ENCODE results near the gene FER.
"Not testable (repeated sequence)": the region's sequence is repeated elsewhere in the genome, so short reads cannot be mapped to it uniquely, and the experiment has no call there.

Gene FER

DNA sequence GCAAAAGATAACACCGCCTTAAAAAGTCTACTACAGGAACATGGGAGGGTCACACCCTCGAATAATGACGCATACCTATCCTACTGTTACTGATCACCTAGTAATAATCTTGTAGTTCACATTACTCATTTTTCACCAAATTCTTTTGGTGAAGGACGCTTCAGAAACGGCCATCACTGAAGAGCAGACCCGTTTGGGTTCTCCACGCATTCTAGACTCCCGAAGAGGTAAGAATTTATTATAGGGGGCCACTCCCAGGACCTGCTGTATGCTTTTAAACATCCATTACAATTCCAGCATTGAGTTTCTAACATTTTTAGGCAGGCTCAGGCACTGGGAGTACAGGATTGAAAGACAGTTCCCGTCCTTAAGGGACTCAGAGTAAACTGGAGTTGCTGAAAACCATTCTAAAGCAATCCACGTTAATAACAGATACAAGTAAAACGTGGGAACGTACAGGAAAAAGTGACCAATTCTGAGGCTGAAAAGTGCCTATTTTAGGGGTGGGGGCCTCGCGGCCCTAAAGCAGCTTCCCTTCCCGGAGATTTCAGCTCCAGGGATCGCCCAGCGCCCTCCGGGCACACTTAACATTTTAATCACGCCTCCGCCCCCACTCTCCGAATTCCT lies at the start of gene FER:
TSS of gene FER (plus strand) at position 124 of the 627 bp plus-strand sequence. CDS start 50,286 bp downstream, outside the sequence.
- no peaks in the 10 kb centered on the region for H3K36me3 ChIP-seq (ENCODE audit: control insufficient read depth, insufficient read depth, low read length)
- H3K9me3 ChIP-seq (ENCODE audit: control insufficient read depth, insufficient read depth, low read depth, low read length), result no peaks in the 10 kb centered on the region
- H3K9ac ChIP-seq (ENCODE audit: low read length), result peak within 1 kb of the TSS; percentile 96
- peak within 1 kb of the TSS; percentile 80 for H3K4me3 ChIP-seq (ENCODE audit: low read depth, low read length)
- H3K27me3 ChIP-seq (ENCODE audit: control insufficient read depth, insufficient read depth, low read length), result no peaks in the 10 kb centered on the region
- peak within 1 kb of the TSS; percentile 94 for H3K27ac ChIP-seq (ENCODE audit: low read depth, low read length)
- H3K4me1 ChIP-seq (ENCODE audit: control insufficient read depth, insufficient read depth, low read length), result peaks cover 12% of the 10 kb centered on the region

DNA sequence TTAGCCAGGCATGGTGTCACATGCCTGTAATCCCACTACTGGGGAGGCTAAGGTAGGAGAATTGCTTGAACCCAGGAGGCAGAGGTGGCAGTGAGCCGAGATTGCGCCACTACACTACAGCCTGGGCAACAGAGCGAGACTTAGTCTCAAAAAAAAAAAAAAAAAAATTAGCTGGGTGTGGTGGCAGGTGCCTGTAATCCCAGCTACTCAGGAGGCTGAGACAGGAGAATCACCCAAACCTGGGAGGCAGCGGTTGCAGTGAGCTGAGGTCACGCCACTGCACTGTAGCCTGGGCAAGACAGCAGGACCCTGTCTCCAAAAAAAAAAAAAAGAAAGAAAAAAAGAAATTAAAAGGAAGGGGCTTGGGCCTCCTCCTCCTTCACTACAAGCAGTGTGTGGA lies 47.3 kb upstream of the FER start:
- H3K9ac ChIP-seq (ENCODE audit: low read length); H3K36me3 ChIP-seq (ENCODE audit: control insufficient read depth, insufficient read depth, low read length); H3K4me3 ChIP-seq (ENCODE audit: low read depth, low read length); H3K4me1 ChIP-seq (ENCODE audit: control insufficient read depth, insufficient read depth, low read length); H3K9me3 ChIP-seq (ENCODE audit: control insufficient read depth, insufficient read depth, low read depth, low read length); H3K27me3 ChIP-seq (ENCODE audit: control insufficient read depth, insufficient read depth, low read length); H3K27ac ChIP-seq (ENCODE audit: low read depth, low read length): not testable (repeated sequence)

DNA sequence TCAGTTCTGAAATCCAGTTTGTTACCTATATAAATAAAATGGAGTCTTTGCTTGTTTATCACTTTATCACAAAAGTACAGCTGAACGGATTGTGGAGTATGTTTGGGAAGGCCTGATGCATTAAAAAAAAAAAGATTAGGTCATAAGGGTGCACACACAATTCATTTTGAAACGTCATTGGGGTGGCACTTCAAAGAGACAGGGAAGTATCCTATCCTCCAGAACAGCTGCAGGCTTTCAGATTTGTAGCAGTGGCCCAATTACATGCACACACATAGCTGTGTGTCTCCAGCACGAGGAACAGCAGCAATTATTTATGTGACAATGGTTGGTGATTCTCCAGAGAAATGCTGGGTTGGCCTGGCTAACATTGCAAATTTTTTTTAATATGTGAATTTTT lies 46.8 kb upstream of the FER start:
- H3K9ac ChIP-seq (ENCODE audit: low read length), result no peak overlapping the region
- no peaks in the 10 kb centered on the region for H3K36me3 ChIP-seq (ENCODE audit: control insufficient read depth, insufficient read depth, low read length)
- no peaks in the 10 kb centered on the region for H3K27me3 ChIP-seq (ENCODE audit: control insufficient read depth, insufficient read depth, low read length)
- peaks cover 8% of the 10 kb centered on the region for H3K4me1 ChIP-seq (ENCODE audit: control insufficient read depth, insufficient read depth, low read length)
- no peaks in the 10 kb centered on the region for H3K9me3 ChIP-seq (ENCODE audit: control insufficient read depth, insufficient read depth, low read depth, low read length)
- H3K4me3 ChIP-seq (ENCODE audit: low read depth, low read length), result no peak overlapping the region
- no peak overlapping the region for H3K27ac ChIP-seq (ENCODE audit: low read depth, low read length)

DNA sequence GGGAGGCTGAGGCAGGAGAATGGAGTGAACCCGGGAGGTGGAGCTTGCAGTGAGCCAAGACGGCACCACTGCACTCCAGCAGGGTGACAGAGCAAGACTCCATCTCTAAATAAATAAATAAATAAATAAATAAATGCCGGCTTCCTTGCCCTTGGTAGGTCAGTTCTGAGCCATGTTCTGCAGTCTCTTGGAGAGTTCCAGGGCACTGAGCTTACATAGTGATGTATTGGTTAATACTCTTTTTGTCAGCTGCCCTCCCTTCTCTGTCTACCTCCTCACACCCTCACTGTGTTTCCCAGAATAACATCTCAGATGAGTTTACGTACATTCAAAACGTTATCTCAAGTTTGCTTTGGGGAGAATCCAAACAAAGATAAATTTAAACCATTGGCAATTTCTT lies 45.2 kb upstream of the FER start:
- Histone ChIP-seq H3K4me3 (ENCODE audit: low read depth, low read length) (no peak overlapping the region), H3K27me3 (ENCODE audit: control insufficient read depth, insufficient read depth, low read length) (no peaks in the 10 kb centered on the region), H3K27ac (ENCODE audit: low read depth, low read length) (no peak overlapping the region), H3K9ac (ENCODE audit: low read length) (no peak overlapping the region), H3K9me3 (ENCODE audit: control insufficient read depth, insufficient read depth, low read depth, low read length) (no peaks in the 10 kb centered on the region), H3K4me1 (ENCODE audit: control insufficient read depth, insufficient read depth, low read length) (peaks cover 4% of the 10 kb centered on the region), H3K36me3 (ENCODE audit: control insufficient read depth, insufficient read depth, low read length) (no peaks in the 10 kb centered on the region)

DNA sequence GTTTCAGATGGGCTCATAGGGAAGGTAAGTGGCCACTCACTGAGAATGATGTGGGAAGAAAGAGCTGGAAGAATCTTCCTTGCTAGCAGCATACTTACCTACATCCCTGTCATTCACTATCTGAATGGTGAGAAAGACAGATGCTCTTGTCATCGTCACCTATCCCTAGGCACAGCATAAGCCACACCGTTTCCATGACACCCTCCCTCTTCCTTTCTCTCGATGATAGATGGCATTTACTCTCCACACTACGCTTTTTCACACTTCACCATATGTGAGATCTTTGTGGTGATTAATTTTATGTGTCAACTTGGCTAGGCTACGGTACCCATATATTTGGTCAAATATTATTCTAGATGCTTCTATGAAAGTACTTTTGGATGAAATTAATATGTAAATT lies 44.4 kb upstream of the FER start:
- Histone ChIP-seq H3K9me3 (ENCODE audit: control insufficient read depth, insufficient read depth, low read depth, low read length) (no peaks in the 10 kb centered on the region), H3K4me3 (ENCODE audit: low read depth, low read length) (no peak overlapping the region), H3K27ac (ENCODE audit: low read depth, low read length) (no peak overlapping the region), H3K4me1 (ENCODE audit: control insufficient read depth, insufficient read depth, low read length) (0 out of 2 replicates have a peak, but pooled peaks cover 4% of the 10 kb centered on the region), H3K9ac (ENCODE audit: low read length) (no peak overlapping the region), H3K36me3 (ENCODE audit: control insufficient read depth, insufficient read depth, low read length) (no peaks in the 10 kb centered on the region), H3K27me3 (ENCODE audit: control insufficient read depth, insufficient read depth, low read length) (no peaks in the 10 kb centered on the region)

DNA sequence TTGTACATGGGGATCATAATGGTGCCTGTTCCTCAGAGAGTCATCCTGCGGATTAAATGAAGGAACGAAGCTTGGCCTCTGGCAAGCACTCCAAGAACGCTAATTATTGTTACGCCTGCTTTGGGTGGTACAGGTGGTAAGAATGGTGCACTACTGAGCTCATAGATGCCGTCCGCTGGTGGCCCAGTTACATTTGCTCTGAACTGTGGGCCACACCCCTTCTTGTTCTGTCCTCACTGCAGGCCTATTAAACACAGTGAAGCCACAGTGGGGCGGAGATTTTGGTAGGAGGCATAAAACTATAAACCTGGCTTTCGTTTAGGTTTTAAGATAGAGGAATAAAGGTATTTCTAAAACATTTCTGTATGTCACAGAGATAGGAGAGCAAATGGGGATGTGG lies 40.6 kb upstream of the FER start:
- Histone ChIP-seq H3K4me1 (ENCODE audit: control insufficient read depth, insufficient read depth, low read length) (0 out of 2 replicates have a peak, but pooled peaks cover 4% of the 10 kb centered on the region), H3K9me3 (ENCODE audit: control insufficient read depth, insufficient read depth, low read depth, low read length) (no peaks in the 10 kb centered on the region), H3K4me3 (ENCODE audit: low read depth, low read length) (no peak overlapping the region), H3K27ac (ENCODE audit: low read depth, low read length) (no peak overlapping the region), H3K36me3 (ENCODE audit: control insufficient read depth, insufficient read depth, low read length) (no peaks in the 10 kb centered on the region), H3K27me3 (ENCODE audit: control insufficient read depth, insufficient read depth, low read length) (no peaks in the 10 kb centered on the region), H3K9ac (ENCODE audit: low read length) (no peak overlapping the region)

DNA sequence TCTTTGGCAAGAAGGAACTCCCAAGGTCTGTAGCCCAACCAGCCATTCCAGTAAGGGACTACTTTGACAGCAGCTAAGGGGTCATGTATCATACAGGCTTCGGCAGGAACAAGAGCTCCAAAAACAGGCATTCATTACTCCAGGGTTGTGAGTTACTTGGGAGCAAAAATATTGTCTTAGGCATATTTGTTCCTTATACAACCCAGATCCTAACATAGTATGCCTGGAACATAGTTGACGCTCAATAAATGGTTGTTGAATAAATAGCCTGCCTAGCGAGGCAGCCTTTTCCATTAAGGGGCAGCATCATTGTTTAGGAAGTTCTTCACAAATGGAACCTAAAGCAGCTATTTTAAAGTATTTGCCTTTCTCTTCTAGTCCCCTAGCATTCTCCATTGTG lies 35.8 kb upstream of the FER start:
- Histone ChIP-seq H3K4me1 (ENCODE audit: control insufficient read depth, insufficient read depth, low read length) (0 out of 2 replicates have a peak, but pooled peaks cover 2% of the 10 kb centered on the region), H3K27ac (ENCODE audit: low read depth, low read length) (no peak overlapping the region), H3K4me3 (ENCODE audit: low read depth, low read length) (no peak overlapping the region), H3K9me3 (ENCODE audit: control insufficient read depth, insufficient read depth, low read depth, low read length) (no peaks in the 10 kb centered on the region), H3K27me3 (ENCODE audit: control insufficient read depth, insufficient read depth, low read length) (no peaks in the 10 kb centered on the region), H3K9ac (ENCODE audit: low read length) (no peak overlapping the region), H3K36me3 (ENCODE audit: control insufficient read depth, insufficient read depth, low read length) (no peaks in the 10 kb centered on the region)

DNA sequence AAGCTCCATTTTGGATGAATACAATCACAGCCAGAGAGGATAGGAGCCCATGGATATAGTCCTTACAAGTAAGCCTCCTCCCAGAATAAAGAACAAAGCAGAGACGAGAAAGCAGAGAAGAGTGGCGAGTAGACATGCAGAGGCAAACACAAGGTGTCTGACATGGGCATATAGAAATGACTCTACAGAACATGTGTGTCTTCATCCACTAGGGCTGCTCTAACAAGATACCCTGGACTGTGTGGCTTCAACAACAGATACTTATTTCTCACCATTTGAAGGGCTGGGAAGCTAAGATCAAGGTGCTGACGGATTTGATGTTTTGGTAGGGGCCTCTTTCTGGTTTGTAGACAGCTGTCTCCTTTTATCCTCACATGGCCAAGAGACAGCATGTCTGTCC lies 32.3 kb upstream of the FER start:
- Histone ChIP-seq H3K4me1 (ENCODE audit: control insufficient read depth, insufficient read depth, low read length) (no peaks in the 10 kb centered on the region; the same call in 1 of the 2 replicates), H3K9ac (ENCODE audit: low read length) (no peak overlapping the region), H3K36me3 (ENCODE audit: control insufficient read depth, insufficient read depth, low read length) (no peaks in the 10 kb centered on the region)

DNA sequence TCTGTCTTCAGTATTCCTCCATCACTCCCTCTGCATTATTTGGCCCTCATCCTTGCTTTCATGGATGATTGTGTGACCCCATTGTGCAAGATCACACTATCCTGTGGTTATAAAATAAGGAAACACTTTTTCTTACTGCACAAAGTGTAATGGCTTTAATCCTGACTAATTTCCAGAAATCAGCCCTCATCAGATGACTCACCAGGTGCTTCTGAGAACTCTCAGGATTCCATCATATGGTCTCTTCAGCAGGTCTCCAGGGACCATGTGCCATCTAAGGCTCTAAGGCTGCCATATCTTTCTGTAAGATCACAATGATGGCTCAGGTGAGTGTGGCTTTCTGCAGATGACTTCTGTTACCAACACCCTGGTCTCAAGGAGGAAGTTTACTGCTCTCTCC lies 27.3 kb upstream of the FER start:
- Histone ChIP-seq H3K9me3 (ENCODE audit: control insufficient read depth, insufficient read depth, low read depth, low read length) (no peaks in the 10 kb centered on the region), H3K9ac (ENCODE audit: low read length) (no peak overlapping the region), H3K36me3 (ENCODE audit: control insufficient read depth, insufficient read depth, low read length) (no peaks in the 10 kb centered on the region), H3K4me3 (ENCODE audit: low read depth, low read length) (no peak overlapping the region), H3K27ac (ENCODE audit: low read depth, low read length) (no peak overlapping the region), H3K27me3 (ENCODE audit: control insufficient read depth, insufficient read depth, low read length) (no peaks in the 10 kb centered on the region), H3K4me1 (ENCODE audit: control insufficient read depth, insufficient read depth, low read length) (no peaks in the 10 kb centered on the region; the same call in 1 of the 2 replicates)

More for the DNA sequence above, 32.3 kb upstream of the FER start:
- H3K27ac ChIP-seq (ENCODE audit: low read depth, low read length), result no peak overlapping the region
- H3K27me3 ChIP-seq (ENCODE audit: control insufficient read depth, insufficient read depth, low read length), result no peaks in the 10 kb centered on the region
- H3K4me3 ChIP-seq (ENCODE audit: low read depth, low read length), result no peak overlapping the region
- H3K9me3 ChIP-seq (ENCODE audit: control insufficient read depth, insufficient read depth, low read depth, low read length), result no peaks in the 10 kb centered on the region

DNA sequence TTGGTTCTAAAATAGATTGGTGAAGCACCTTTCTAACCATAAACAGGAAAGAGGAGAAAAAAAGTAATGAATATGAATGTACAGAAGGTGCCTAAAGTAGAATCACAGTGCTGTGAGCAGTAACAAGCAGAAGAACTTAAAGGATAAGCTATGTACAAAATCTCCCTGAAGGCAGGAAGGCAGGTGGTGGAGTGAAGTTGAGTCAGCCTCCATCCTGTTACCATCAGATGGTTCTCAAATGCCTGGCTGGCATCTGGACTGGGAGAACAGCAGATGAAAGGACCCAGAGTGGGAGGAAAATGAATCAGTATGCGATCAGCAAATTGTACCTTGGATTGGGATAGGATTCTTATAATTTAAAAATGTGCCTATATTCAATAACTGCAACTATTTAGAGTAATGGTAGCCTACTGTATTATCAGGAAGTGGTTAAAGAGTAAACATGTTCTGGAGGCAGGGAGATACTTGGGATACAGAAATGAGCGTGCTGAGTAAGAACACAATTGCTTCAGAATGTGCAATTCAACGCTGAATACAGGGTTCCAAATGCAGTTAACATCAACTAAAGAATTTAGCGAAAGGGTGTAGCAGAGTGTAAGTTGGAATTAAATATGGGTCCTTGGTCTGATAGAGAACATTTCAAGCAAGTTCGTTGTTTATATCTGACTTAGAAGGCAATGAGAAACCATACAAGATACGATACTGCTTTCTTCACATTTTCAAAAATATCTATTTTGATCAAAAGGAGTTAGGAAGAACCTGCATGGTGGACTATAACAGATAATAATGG lies 21.1 kb upstream of the FER start:
- Histone ChIP-seq H3K27ac (ENCODE audit: low read depth, low read length) (no peak overlapping the region), H3K27me3 (ENCODE audit: control insufficient read depth, insufficient read depth, low read length) (no peaks in the 10 kb centered on the region), H3K4me3 (ENCODE audit: low read depth, low read length) (peak overlapping the region; percentile 91), H3K9ac (ENCODE audit: low read length) (no peak overlapping the region), H3K4me1 (ENCODE audit: control insufficient read depth, insufficient read depth, low read length) (peaks cover 21% of the 10 kb centered on the region), H3K9me3 (ENCODE audit: control insufficient read depth, insufficient read depth, low read depth, low read length) (no peaks in the 10 kb centered on the region), H3K36me3 (ENCODE audit: control insufficient read depth, insufficient read depth, low read length) (no peaks in the 10 kb centered on the region)

DNA sequence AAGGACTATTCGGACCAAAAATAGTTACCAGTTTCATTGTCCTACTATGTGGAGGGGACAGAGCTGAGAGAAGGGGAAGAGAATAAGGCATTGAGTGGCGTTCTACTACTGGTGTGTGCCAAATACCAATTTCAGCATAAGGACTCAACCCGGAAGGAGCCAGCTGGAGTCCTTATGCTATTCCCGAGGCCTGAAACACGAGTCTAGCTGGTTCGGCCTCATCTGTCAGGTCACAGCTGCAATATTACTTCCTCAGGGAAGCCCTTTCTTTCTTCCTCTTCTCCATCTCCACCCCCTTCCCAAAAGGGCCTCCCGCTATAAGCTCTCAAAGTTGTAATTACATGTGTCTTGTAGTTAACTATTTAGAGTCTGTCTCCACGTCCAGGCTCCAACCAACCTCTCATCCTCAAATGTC lies 20.5 kb upstream of the FER start:
- H3K27me3 ChIP-seq (ENCODE audit: control insufficient read depth, insufficient read depth, low read length), result no peaks in the 10 kb centered on the region
- no peaks in the 10 kb centered on the region for H3K9me3 ChIP-seq (ENCODE audit: control insufficient read depth, insufficient read depth, low read depth, low read length)
- H3K4me3 ChIP-seq (ENCODE audit: low read depth, low read length), result peak overlapping the region; percentile 91
- peak overlapping the region; percentile 79; the same call in 1 of the 2 replicates for H3K27ac ChIP-seq (ENCODE audit: low read depth, low read length)
- peak overlapping the region; percentile 91 for H3K9ac ChIP-seq (ENCODE audit: low read length)
- H3K36me3 ChIP-seq (ENCODE audit: control insufficient read depth, insufficient read depth, low read length), result no peaks in the 10 kb centered on the region
- H3K4me1 ChIP-seq (ENCODE audit: control insufficient read depth, insufficient read depth, low read length), result peaks cover 21% of the 10 kb centered on the region
